SK-N-SH (cell line): Measurements from ENCODE around the gene KLHL18. TPM values are rescaled to one million over a fixed set of nuclear protein-coding genes. Genes with fewer than 3 reads are reported as not detected.
"Not testable (repeated sequence)": the region's sequence is repeated elsewhere in the genome, so short reads cannot be mapped to it uniquely, and the experiment has no call there.

ENCODE experiments used
- CTCF ChIA-PET: fragments of 300-600, 350-600 bp; formaldehyde crosslinking; extraction: SDS; loops from one replicate; lab custom pipeline; 2021; lab: Yijun Ruan, JAX
- POLR2A ChIA-PET: fragments of 350-600 bp; sonication (Branson Sonifier 250); formaldehyde crosslinking; extraction: SDS; loops from one replicate; lab custom pipeline; 2020; ENCODE audit warnings: antibody characterized with exemption, inconsistent platforms; lab: Yijun Ruan, JAX
- DNase-seq: peaks from one replicate; pipeline ENCODE4 v3.0.0; 2012
- H2AFZ ChIP-seq: fragments of 200-600 bp; sonication (generic); 2 replicates; pipeline ENCODE4 v1.8.1; 2016; ENCODE audit warnings: antibody characterized with exemption, mild to moderate bottlenecking, low read depth
- H3F3A ChIP-seq: fragments of 200-600 bp; sonication (generic); replicated peaks from 2 replicates; pipeline ENCODE3; 2016; ENCODE audit warnings: antibody characterized with exemption, mild to moderate bottlenecking; ENCODE audit not compliant: insufficient read depth
- H3K27ac ChIP-seq, 2 experiments: fragments of 200-500 bp in 1 of 2; fragments of 200-600 bp in 1 of 2; sonication (Bioruptor generic) in 1 of 2; sonication (generic), shearing (Covaris generic) in 1 of 2; 2 replicates each; pipeline versions ENCODE4 v1.5.1 to v1.6.1; 2014 to 2016; ENCODE audit warnings: low read depth in 2 of 2, inconsistent platforms in 1 of 2, low read length in 1 of 2, mild to moderate bottlenecking in 1 of 2, mixed read lengths in 1 of 2
- H3K27me3 ChIP-seq: fragments of 200-600 bp; sonication (generic), shearing (Covaris generic); 2 replicates; pipeline ENCODE4 v1.6.1; 2016; ENCODE audit warnings: mixed run types; ENCODE audit not compliant: insufficient read depth
- H3K36me3 ChIP-seq, 2 experiments: fragments of 200-500 bp in 1 of 2; fragments of 200-600 bp in 1 of 2; sonication (Bioruptor generic) in 1 of 2; sonication (generic) in 1 of 2; replicated peaks in 1 of 2; 2 replicates each; pipeline versions ENCODE3 to v1.5.1; 2014 to 2016; ENCODE audit warnings: low read length in 1 of 2, mild to moderate bottlenecking in 1 of 2; ENCODE audit not compliant: insufficient read depth in 2 of 2, control insufficient read depth in 1 of 2
- H3K4me1 ChIP-seq, 2 experiments: fragments of 200-500 bp in 1 of 2; fragments of 200-600 bp in 1 of 2; sonication (Bioruptor generic) in 1 of 2; sonication (generic), shearing (Covaris generic) in 1 of 2; 2 replicates each; pipeline versions ENCODE4 v1.5.1 to v1.6.1; 2014 to 2016; ENCODE audit warnings: low read depth in 1 of 2, low read length in 1 of 2, mixed run types in 1 of 2; ENCODE audit not compliant: insufficient read depth in 2 of 2, control insufficient read depth in 1 of 2
- H3K4me2 ChIP-seq: fragments of 200-600 bp; sonication (generic), shearing (Covaris generic); 2 replicates; pipeline ENCODE4 v1.6.1; 2017; ENCODE audit warnings: mixed run types
- H3K4me3 ChIP-seq, 2 experiments: fragments of 200-500 bp in 1 of 2; fragments of 200-600 bp in 1 of 2; sonication (Bioruptor generic) in 1 of 2; sonication (generic), shearing (Covaris generic) in 1 of 2; 2 replicates each; pipeline versions ENCODE4 v1.5.1 to v1.8.1; 2014 to 2016; ENCODE audit warnings: low read depth in 2 of 2, inconsistent platforms in 1 of 2, low read length in 1 of 2, mild to moderate bottlenecking in 1 of 2, mixed read lengths in 1 of 2, moderate library complexity in 1 of 2
- H3K79me2 ChIP-seq: fragments of 200-600 bp; sonication (generic); 2 replicates; pipeline ENCODE4 v1.8.1; 2017; ENCODE audit warnings: mild to moderate bottlenecking; ENCODE audit not compliant: insufficient read depth
- H3K9ac ChIP-seq: fragments of 200-600 bp; sonication (generic); 2 replicates; pipeline ENCODE4 v1.6.1; 2017; ENCODE audit warnings: mixed run types
- H3K9me2 ChIP-seq: fragments of 200-600 bp; sonication (generic); 2 replicates; pipeline ENCODE4 v1.6.1; 2017; ENCODE audit warnings: mixed run types
- H3K9me3 ChIP-seq: fragments of 200-600 bp; sonication (generic); 2 replicates; pipeline ENCODE4 v1.6.1; 2017; ENCODE audit warnings: mixed run types, mild to moderate bottlenecking, moderate library complexity
- H4K20me1 ChIP-seq: fragments of 200-600 bp; sonication (generic); 2 replicates; pipeline ENCODE4 v1.6.1; 2017; ENCODE audit warnings: mild to moderate bottlenecking, mixed run types; ENCODE audit not compliant: insufficient read depth
- ELF1 ChIP-seq: IDR thresholded peaks from 2 replicates; pipeline ENCODE4 v1.4.0; 2012
- FOXJ3 ChIP-seq: sonication (generic); formaldehyde crosslinking; IDR thresholded peaks from 2 replicates; pipeline ENCODE4 v1.5.1; 2020; ENCODE audit warnings: mild to moderate bottlenecking, missing genetic modification reagents
- GATA2 ChIP-seq: sonication (generic); formaldehyde crosslinking; IDR thresholded peaks from 2 replicates; pipeline ENCODE4 v1.5.0; 2020; ENCODE audit warnings: mild to moderate bottlenecking, missing genetic modification reagents
- PBX3 ChIP-seq: IDR thresholded peaks from 2 replicates; pipeline ENCODE4; 2012
- RXRA ChIP-seq: IDR thresholded peaks from 2 replicates; pipeline ENCODE4 v1.4.0; 2012; ENCODE audit warnings: low read depth, mild to moderate bottlenecking, borderline replicate concordance
- SMC3 ChIP-seq: IDR thresholded peaks from 2 replicates; pipeline ENCODE4 v1.6.1; 2012; ENCODE audit warnings: low read depth, low read length, improper control_type of control experiment
- TAF1 ChIP-seq: IDR thresholded peaks from 2 replicates; pipeline ENCODE4 v1.6.1; 2012; ENCODE audit warnings: low read depth, mild to moderate bottlenecking, low read length, moderate library complexity, borderline replicate concordance
- USF1 ChIP-seq: IDR thresholded peaks from 2 replicates; pipeline ENCODE4 v1.4.0; 2012; ENCODE audit warnings: low read depth, borderline replicate concordance
- WGBS: methylation state at CpG from one replicate; pipeline ENCODE4 v1.1.6; 2017; ENCODE audit warnings: low lambda C conversion rate; 5-methylcytosine and 5-hydroxymethylcytosine counted together
- polyA plus RNA-seq, 3 experiments: library from polyadenylated mRNA; depleted of rRNA; stranded (reverse); fragments of >200 nt; gene quantifications; 2 replicates each; pipeline ENCODE4 v1.2.3, GENCODE V29; 2012

Gene KLHL18
- polyA plus RNA-seq, 1 of the 3 experiments (the other 2 are of a cell fraction), result 55.2 TPM

- TF ChIP-seq SMC3, result no peak
- TF ChIP-seq GATA2 (CRISPR knock-in tag), result no peak
- no peak for TF ChIP-seq TAF1
These were observed 82.7 kb downstream of the KLHL18 start (continued) for GRCh38 chr3:47365213-47366153.

- CTCF ChIA-PET, result no interaction called here
- Histone ChIP-seq H3K9me2 (no peaks in the 10 kb centered on the region), H3K4me2 (no peak overlapping the region)
- TF ChIP-seq RXRA, result no peak
- TF ChIP-seq, all 33 proteins: peak for 0
- H4K20me1 ChIP-seq, result no peaks in the 10 kb centered on the region
- DNase-seq, result no peak
- H3K36me3 ChIP-seq, result no peaks in the 10 kb centered on the region
- no peak overlapping the region for H3K27ac ChIP-seq
- no peaks in the 10 kb centered on the region for H3K79me2 ChIP-seq
- no peak overlapping the region for H2AFZ ChIP-seq
- H3K9ac ChIP-seq, result no peak overlapping the region
- H3K4me1 ChIP-seq, result no peaks in the 10 kb centered on the region
- no peak overlapping the region for H3K4me3 ChIP-seq
- POLR2A ChIA-PET, result no interaction called here
- no peaks in the 10 kb centered on the region for H3K27me3 ChIP-seq
- H3K9me3 ChIP-seq, result no peaks in the 10 kb centered on the region
- 89% methylated on average over 2 of the region's 2 CpGs for WGBS
- peaks cover 18% of the 10 kb centered on the region for H3F3A ChIP-seq
These were observed 84.1 kb downstream of the KLHL18 start for GRCh38 chr3:47366833-47367232.

- no peak overlapping the region for H3K4me3 ChIP-seq
- no peak for DNase-seq
- H3K9me2 ChIP-seq, result no peaks in the 10 kb centered on the region
- TF ChIP-seq FOXJ3 (CRISPR knock-in tag) (no peak), ELF1 (no peak), USF1 (no peak), PBX3 (no peak)
- 93% methylated on average over 7 of the region's 7 CpGs for WGBS
- H3K27ac ChIP-seq, result no peak overlapping the region
- POLR2A ChIA-PET, result no interaction called here
- H3K4me1 ChIP-seq, result no peaks in the 10 kb centered on the region
- no peaks in the 10 kb centered on the region for H3K27me3 ChIP-seq
- no peak overlapping the region for H3K9ac ChIP-seq
- peaks cover 18% of the 10 kb centered on the region for H3F3A ChIP-seq
- no peaks in the 10 kb centered on the region for H3K36me3 ChIP-seq
- no peak overlapping the region for H2AFZ ChIP-seq
- no peak overlapping the region for H3K4me2 ChIP-seq
- no peaks in the 10 kb centered on the region for H4K20me1 ChIP-seq
- CTCF ChIA-PET, result interaction anchor here (0.7 kb wide), 1 partner anchor 27 kb away, joined by 3 read pairs; no protein-coding TSS in a partner anchor
- no peaks in the 10 kb centered on the region for H3K79me2 ChIP-seq
- no peaks in the 10 kb centered on the region for H3K9me3 ChIP-seq
These were observed 84.9 kb downstream of the KLHL18 start for GRCh38 chr3:47367631-47368030.

- not testable (repeated sequence) for H4K20me1 ChIP-seq, H2AFZ ChIP-seq, H3K4me3 ChIP-seq, H3K9me3 ChIP-seq, H3K27me3 ChIP-seq, H3K4me2 ChIP-seq, H3K9ac ChIP-seq, H3K9me2 ChIP-seq, H3K4me1 ChIP-seq, H3K27ac ChIP-seq, DNase-seq, H3K79me2 ChIP-seq, H3K36me3 ChIP-seq
- ChIA-PET CTCF (interaction anchor here (0.8 to 2.2 kb wide), 9 partner anchors 9 to 881 kb away, joined by 3 to 9 read pairs (median 6); no protein-coding TSS in a partner anchor), POLR2A (interaction anchor here (0.9 kb wide), 1 partner anchor 11 kb away, joined by 4 read pairs; the partner anchor contains the start of gene PTPN23)
- H3F3A ChIP-seq, result peaks cover 18% of the 10 kb centered on the region
- 94% methylated on average over 8 of the region's 8 CpGs for WGBS
These were observed 87.3 kb downstream of the KLHL18 start for GRCh38 chr3:47370020-47370419.
